ENCODE results near the gene DPF3. TPM values are rescaled to one million over a fixed set of nuclear protein-coding genes. Genes with fewer than 3 reads are reported as not detected.

Gene DPF3
- total RNA-seq, 2 donors from 2014 or later = 11.0 TPM; not detected in 1

GRCh38 chr14:72788972-72789728 is 104.8 kb downstream of the DPF3 start:
- 87% methylated on average over 13 of the region's 13 CpGs for WGBS
- no peaks in the 10 kb centered on the region for H3K27me3 ChIP-seq (replicated peaks; ENCODE audit: insufficient read depth)
- intact Hi-C loops (cut with DNase I) = no loop called here

DNA sequence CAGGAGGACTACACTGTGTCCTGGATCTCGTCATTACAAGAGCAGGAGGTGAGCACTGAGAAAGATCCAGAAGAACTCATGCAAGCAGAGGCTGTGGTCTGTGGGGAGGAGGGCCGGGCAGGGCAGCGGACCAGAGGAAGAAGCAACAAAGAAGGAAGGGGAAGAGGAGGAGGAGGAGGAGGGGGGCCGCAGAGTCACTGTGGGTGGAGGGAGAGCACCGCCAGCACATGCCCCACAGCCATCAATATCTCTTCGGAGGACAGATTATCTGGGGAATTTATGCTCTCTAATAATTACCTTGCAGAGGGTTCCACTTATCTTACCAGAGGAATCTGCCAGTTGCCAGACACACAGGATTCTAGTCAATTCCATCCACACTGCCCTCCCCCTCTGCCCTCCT is 105.6 kb downstream of the DPF3 start:
- no peak for TF ChIP-seq POLR2A (IDR thresholded peaks at IDR 0.05)
- TF ChIP-seq POLR2AphosphoS5 (IDR thresholded peaks at IDR 0.05) = no peak
- TF ChIP-seq, protein P1, sequence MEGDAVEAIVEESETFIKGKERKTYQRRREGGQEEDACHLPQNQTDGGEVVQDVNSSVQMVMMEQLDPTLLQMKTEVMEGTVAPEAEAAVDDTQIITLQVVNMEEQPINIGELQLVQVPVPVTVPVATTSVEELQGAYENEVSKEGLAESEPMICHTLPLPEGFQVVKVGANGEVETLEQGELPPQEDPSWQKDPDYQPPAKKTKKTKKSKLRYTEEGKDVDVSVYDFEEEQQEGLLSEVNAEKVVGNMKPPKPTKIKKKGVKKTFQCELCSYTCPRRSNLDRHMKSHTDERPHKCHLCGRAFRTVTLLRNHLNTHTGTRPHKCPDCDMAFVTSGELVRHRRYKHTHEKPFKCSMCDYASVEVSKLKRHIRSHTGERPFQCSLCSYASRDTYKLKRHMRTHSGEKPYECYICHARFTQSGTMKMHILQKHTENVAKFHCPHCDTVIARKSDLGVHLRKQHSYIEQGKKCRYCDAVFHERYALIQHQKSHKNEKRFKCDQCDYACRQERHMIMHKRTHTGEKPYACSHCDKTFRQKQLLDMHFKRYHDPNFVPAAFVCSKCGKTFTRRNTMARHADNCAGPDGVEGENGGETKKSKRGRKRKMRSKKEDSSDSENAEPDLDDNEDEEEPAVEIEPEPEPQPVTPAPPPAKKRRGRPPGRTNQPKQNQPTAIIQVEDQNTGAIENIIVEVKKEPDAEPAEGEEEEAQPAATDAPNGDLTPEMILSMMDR (IDR thresholded peaks at IDR 0.05) = no peak

More at GRCh38 chr14:72788972-72789728, 104.8 kb downstream of the DPF3 start:
- H3K9me3 ChIP-seq = no peaks in the 10 kb centered on the region
- TF ChIP-seq, protein P1 (IDR thresholded peaks at IDR 0.05) = no peak
- no peak for TF ChIP-seq POLR2A (IDR thresholded peaks at IDR 0.05)
- no peak for TF ChIP-seq POLR2AphosphoS5 (IDR thresholded peaks at IDR 0.05)
- DNase-seq (ENCODE audit: low spot score) = no peak
- H3K4me1 ChIP-seq (replicated peaks) = no peaks in the 10 kb centered on the region
- H3K27ac ChIP-seq = no peak overlapping the region
- no peak overlapping the region for H3K4me3 ChIP-seq
- H3K36me3 ChIP-seq = no peaks in the 10 kb centered on the region

DNA sequence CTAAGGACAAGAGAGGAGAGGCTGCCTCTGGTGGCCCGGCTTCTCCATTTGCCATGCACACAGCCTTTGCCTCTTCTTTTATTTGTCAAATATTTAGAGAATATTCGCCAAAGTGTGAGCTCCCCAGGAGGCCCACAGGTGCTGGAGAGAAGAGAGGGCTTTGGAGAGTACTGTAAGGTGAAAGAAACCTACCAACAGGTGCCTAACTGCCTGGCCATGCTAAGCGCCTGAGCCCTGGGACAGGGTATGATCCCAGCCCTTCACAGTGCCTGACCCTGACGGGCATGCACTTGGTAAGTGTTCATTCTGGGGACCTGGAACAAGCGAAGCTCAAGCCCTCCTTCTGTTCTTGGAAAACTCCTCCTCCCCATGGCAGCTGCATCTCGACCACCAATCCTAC is 106.1 kb downstream of the DPF3 start:
- WGBS = 79% methylated on average over 6 of the region's 6 CpGs
- H3K27ac ChIP-seq = no peak overlapping the region
- H3K4me1 ChIP-seq (replicated peaks) = no peaks in the 10 kb centered on the region
- H3K9me3 ChIP-seq = no peaks in the 10 kb centered on the region
- intact Hi-C loops (cut with DNase I) = no loop called here
- no peak for DNase-seq (ENCODE audit: low spot score)
- H3K36me3 ChIP-seq = no peaks in the 10 kb centered on the region
- TF ChIP-seq POLR2AphosphoS5 (IDR thresholded peaks at IDR 0.05) (no peak), POLR2A (IDR thresholded peaks at IDR 0.05) (no peak)
- TF ChIP-seq, protein P1 (IDR thresholded peaks at IDR 0.05) = no peak
- H3K4me3 ChIP-seq = no peak overlapping the region
- no peaks in the 10 kb centered on the region for H3K27me3 ChIP-seq (replicated peaks; ENCODE audit: insufficient read depth)

More for the DNA sequence above, 105.6 kb downstream of the DPF3 start:
- Histone ChIP-seq H3K36me3 (no peaks in the 10 kb centered on the region), H3K4me1 (replicated peaks) (no peaks in the 10 kb centered on the region), H3K4me3 (no peak overlapping the region), H3K27ac (no peak overlapping the region), H3K9me3 (no peaks in the 10 kb centered on the region), H3K27me3 (replicated peaks; ENCODE audit: insufficient read depth) (no peaks in the 10 kb centered on the region)
- no peak for DNase-seq (ENCODE audit: low spot score)
- intact Hi-C loops (cut with DNase I) = no loop called here
- WGBS = 56% methylated on average over 6 of the region's 6 CpGs

GRCh38 chr14:72786378-72787350 is 107.2 kb downstream of the DPF3 start:
- Histone ChIP-seq H3K4me1 (replicated peaks) (no peaks in the 10 kb centered on the region), H3K36me3 (no peaks in the 10 kb centered on the region), H3K27ac (no peak overlapping the region), H3K9me3 (no peaks in the 10 kb centered on the region), H3K27me3 (replicated peaks; ENCODE audit: insufficient read depth) (no peaks in the 10 kb centered on the region), H3K4me3 (no peak overlapping the region)
- intact Hi-C loops (cut with DNase I) = no loop called here
- 71% methylated on average over 13 of the region's 13 CpGs for WGBS
- TF ChIP-seq POLR2AphosphoS5 (IDR thresholded peaks at IDR 0.05) (no peak), POLR2A (IDR thresholded peaks at IDR 0.05) (no peak)
- TF ChIP-seq, protein P1 (IDR thresholded peaks at IDR 0.05) = no peak
- DNase-seq (ENCODE audit: low spot score) = no peak

Measured in prostate gland (tissue), 2 donors.